Stimulated activated CD4-positive, alpha-beta T cell treated with anti-CD3 and anti-CD28 coated beads, Interleukin-1b, Interleukin-23, amount 100 ng/mL, for 4 hours (primary cell): Measurements from ENCODE around the gene PCDHA12.
"Not testable (repeated sequence)": the region's sequence is repeated elsewhere in the genome, so short reads cannot be mapped to it uniquely, and the experiment has no call there.

Source experiments
- DNase-seq, 2 donors: peaks; one replicate each; pipeline ENCODE4 v3.0.0-alpha.2; 2020; ENCODE audit warnings: low read depth in 2 of 2

Gene PCDHA12

GRCh38 chr5:140857987-140858240 is 17.2 kb upstream of the PCDHA12 start:
- no peak for DNase-seq

- no peak for DNase-seq
These were observed 12.4 kb upstream of the PCDHA12 start for GRCh38 chr5:140862441-140863295.

- DNase-seq, result no peak
These were observed 6.2 kb upstream of the PCDHA12 start, which contains the start of gene PCDHA11 for GRCh38 chr5:140868721-140869554. PCDHA11 (plus strand) TSS chr5:140868957; CDS start chr5:140869104, 147 bp downstream.

- no peak for DNase-seq
These were observed 5.6 kb upstream of the PCDHA12 start for GRCh38 chr5:140869555-140869886.

- DNase-seq, result no peak
These were observed 4.6 kb upstream of the PCDHA12 start for GRCh38 chr5:140870221-140871201.

GRCh38 chr5:140876541-140877261 is 1.6 kb downstream of the PCDHA12 start:
- not testable (repeated sequence) for DNase-seq

GRCh38 chr5:140877262-140877581 is 2.1 kb downstream of the PCDHA12 start:
- no peak for DNase-seq

GRCh38 chr5:140881889-140882590 is 6.9 kb downstream of the PCDHA12 start, which contains the start of gene PCDHA13:
PCDHA13 (plus strand) TSS chr5:140882124; CDS start chr5:140882269, 145 bp downstream.
- DNase-seq, result no peak

GRCh38 chr5:140882591-140882899 is 7.4 kb downstream of the PCDHA12 start:
- DNase-seq, result no peak

- no peak for DNase-seq
These were observed 8.3 kb downstream of the PCDHA12 start for GRCh38 chr5:140883373-140883772.

GRCh38 chr5:140883927-140884697 is 9.0 kb downstream of the PCDHA12 start:
- DNase-seq, result no peak

- no peak for DNase-seq
These were observed 41.2 kb downstream of the PCDHA12 start for GRCh38 chr5:140916325-140916724.

- DNase-seq, result no peak
These were observed 48.5 kb downstream of the PCDHA12 start for GRCh38 chr5:140923601-140924000.

- DNase-seq, result no peak
These were observed 50.8 kb downstream of the PCDHA12 start, which contains the start of gene PCDHAC1 for GRCh38 chr5:140925806-140926442. PCDHAC1 (plus strand) TSS chr5:140926299; CDS start chr5:140926893, 594 bp downstream.

- peak in 1 of 2 donors; percentile 22 for DNase-seq
These were observed 51.5 kb downstream of the PCDHA12 start for GRCh38 chr5:140926443-140927227.

GRCh38 chr5:140927228-140927573 is 52.1 kb downstream of the PCDHA12 start:
- no peak for DNase-seq
